ENCODE measurements around the gene CPVL. TPM values are rescaled to one million over a fixed set of nuclear protein-coding genes. Genes with fewer than 3 reads are reported as not detected.

CPVL gene
- total RNA-seq (2014; rRNA removed; shearing (Covaris generic)) = 0.49 and 0.64 TPM in 2 replicates

GRCh38 chr7:29146057-29146706 is at the start of gene CPVL:
TSS of gene CPVL (minus strand) at chr7:29146537. CDS start at chr7:29121061, 25,476 bp downstream.
- DNase-seq (ENCODE audit: low read depth) = peak; percentile 3

- peak; percentile 17 for DNase-seq (ENCODE audit: low read depth)
These were observed 48.5 kb upstream of the CPVL start, which contains the start of gene CHN2 for GRCh38 chr7:29194594-29195427. TSS of gene CHN2 (plus strand) at chr7:29194775.

- DNase-seq (ENCODE audit: low read depth) = no peak
These were observed 47.9 kb upstream of the CPVL start for GRCh38 chr7:29194206-29194593.

GRCh38 chr7:29193316-29194205 is 47.2 kb upstream of the CPVL start:
- DNase-seq (ENCODE audit: low read depth) = no peak

- DNase-seq (ENCODE audit: low read depth) = no peak
These were observed 46.5 kb upstream of the CPVL start for GRCh38 chr7:29192811-29193210.

GRCh38 chr7:29192323-29192722 is 46.0 kb upstream of the CPVL start:
- no peak for DNase-seq (ENCODE audit: low read depth)

- no peak for DNase-seq (ENCODE audit: low read depth)
These were observed 44.2 kb upstream of the CPVL start for GRCh38 chr7:29190349-29191045.

GRCh38 chr7:29189743-29190201 is 43.4 kb upstream of the CPVL start:
- peak; percentile 25 for DNase-seq (ENCODE audit: low read depth)

- DNase-seq (ENCODE audit: low read depth) = no peak
These were observed 39.3 kb upstream of the CPVL start for GRCh38 chr7:29185613-29186012.

- no peak for DNase-seq (ENCODE audit: low read depth)
These were observed 38.3 kb upstream of the CPVL start for GRCh38 chr7:29184599-29184998.

- no peak for DNase-seq (ENCODE audit: low read depth)
These were observed 32.8 kb upstream of the CPVL start for GRCh38 chr7:29179115-29179514.

- DNase-seq (ENCODE audit: low read depth) = peak; percentile 21
These were observed 31.7 kb upstream of the CPVL start for GRCh38 chr7:29177963-29178600.

- DNase-seq (ENCODE audit: low read depth) = no peak
These were observed 27.1 kb upstream of the CPVL start for GRCh38 chr7:29173458-29173857.

GRCh38 chr7:29170781-29171180 is 24.4 kb upstream of the CPVL start:
- no peak for DNase-seq (ENCODE audit: low read depth)

GRCh38 chr7:29167721-29168120 is 21.4 kb upstream of the CPVL start:
- DNase-seq (ENCODE audit: low read depth) = no peak

- DNase-seq (ENCODE audit: low read depth) = no peak
These were observed 17.5 kb upstream of the CPVL start for GRCh38 chr7:29163854-29164253.

- no peak for DNase-seq (ENCODE audit: low read depth)
These were observed 16.2 kb upstream of the CPVL start for GRCh38 chr7:29162577-29162976.

- DNase-seq (ENCODE audit: low read depth) = no peak
These were observed 14.9 kb upstream of the CPVL start for GRCh38 chr7:29161231-29161630.

- DNase-seq (ENCODE audit: low read depth) = no peak
These were observed 13.7 kb upstream of the CPVL start for GRCh38 chr7:29160080-29160479.

- DNase-seq (ENCODE audit: low read depth) = no peak
These were observed 12.6 kb upstream of the CPVL start for GRCh38 chr7:29158795-29159423.

Data from M059J (cell line).